GM18511 (cell line): ENCODE results near the gene SIAH1.
"Not testable (repeated sequence)": the region's sequence is repeated elsewhere in the genome, so short reads cannot be mapped to it uniquely, and the experiment has no call there.

ENCODE experiments used
- ATAC-seq: cut with Tn5 transposase; IDR thresholded peaks from one replicate; pipeline ENCODE4 v1.9.1; 2021; ENCODE audit warnings: mild to moderate bottlenecking, moderate library complexity; ENCODE audit not compliant: unreplicated experiment

The SIAH1 gene

GRCh38 chr16:48367441-48368049, 17.7 kb downstream of the SIAH1 start:
- no peak for ATAC-seq

GRCh38 chr16:48366165-48367093, 18.8 kb downstream of the SIAH1 start:
- peak; percentile 72 for ATAC-seq

- ATAC-seq, result peak; percentile 93
These were observed 19.5 kb downstream of the SIAH1 start for GRCh38 chr16:48365601-48366164.

- ATAC-seq, result no peak
These were observed 20.1 kb downstream of the SIAH1 start for GRCh38 chr16:48365025-48365600.

GRCh38 chr16:48361540-48362144, 23.6 kb downstream of the SIAH1 start:
- no peak for ATAC-seq

GRCh38 chr16:48361012-48361411, 24.2 kb downstream of the SIAH1 start:
- ATAC-seq, result no peak

GRCh38 chr16:48359983-48360382, 25.2 kb downstream of the SIAH1 start:
- no peak for ATAC-seq

GRCh38 chr16:48358419-48358818, 26.8 kb downstream of the SIAH1 start:
- ATAC-seq, result no peak

- no peak for ATAC-seq
These were observed 28.4 kb downstream of the SIAH1 start for GRCh38 chr16:48356633-48357376.

- no peak for ATAC-seq
These were observed 30.0 kb downstream of the SIAH1 start for GRCh38 chr16:48354877-48355855.

GRCh38 chr16:48354385-48354784, 30.8 kb downstream of the SIAH1 start:
- not testable (repeated sequence) for ATAC-seq

- ATAC-seq, result peak; percentile 84
These were observed 31.5 kb downstream of the SIAH1 start for GRCh38 chr16:48353565-48354163.

GRCh38 chr16:48352648-48353390, 32.4 kb downstream of the SIAH1 start:
- ATAC-seq, result no peak

- no peak for ATAC-seq
These were observed 34.5 kb downstream of the SIAH1 start for GRCh38 chr16:48350736-48351135.

- ATAC-seq, result no peak
These were observed 37.2 kb downstream of the SIAH1 start for GRCh38 chr16:48347980-48348379.

GRCh38 chr16:48347191-48347865, 37.9 kb downstream of the SIAH1 start:
- ATAC-seq, result no peak

GRCh38 chr16:48342591-48342990, 42.6 kb downstream of the SIAH1 start:
- no peak for ATAC-seq

GRCh38 chr16:48340054-48340453, 45.2 kb downstream of the SIAH1 start:
- ATAC-seq, result no peak
